Measurements from ENCODE around the gene STX10.
"Not testable (repeated sequence)": the region's sequence is repeated elsewhere in the genome, so short reads cannot be mapped to it uniquely, and the experiment has no call there.

STX10 gene

DNA sequence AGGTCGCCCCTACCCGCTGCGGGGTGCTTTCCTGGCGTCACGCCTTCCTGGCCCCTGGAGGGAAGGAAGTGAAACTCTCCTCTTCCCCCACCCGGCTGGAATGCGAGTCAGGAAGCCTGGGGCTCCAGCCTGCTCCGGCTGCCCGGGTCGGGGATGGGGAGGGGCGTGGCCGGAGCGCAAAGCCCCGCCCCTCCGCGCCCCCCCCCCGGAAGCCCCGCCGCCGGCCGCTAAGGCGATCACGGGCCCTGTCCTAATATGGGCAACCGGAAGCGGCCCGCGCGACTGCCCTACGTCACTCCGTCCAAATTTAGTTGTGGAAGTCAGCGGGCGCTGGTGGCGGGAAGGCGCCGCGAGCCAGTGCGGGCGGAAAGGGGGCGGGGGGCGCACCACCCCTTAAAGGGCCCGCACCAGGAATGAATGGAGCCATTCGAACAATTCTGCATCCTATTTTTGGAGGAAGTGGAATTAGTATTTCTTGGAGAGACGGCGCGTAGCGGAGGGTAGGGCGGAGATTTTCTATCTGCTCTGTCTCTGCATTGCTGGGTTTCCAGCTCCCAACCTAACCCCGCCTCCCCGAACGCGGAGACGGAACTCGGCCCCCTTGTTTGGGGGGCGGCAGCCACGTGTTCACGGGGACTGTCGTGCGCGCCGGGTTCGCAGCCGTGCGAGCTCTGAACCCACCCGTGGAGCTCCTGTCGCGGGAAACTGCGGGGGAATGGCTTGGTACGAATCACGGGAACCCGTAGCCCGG lies 1.6 kb upstream of the STX10 start:
- Histone ChIP-seq H3K9me3 (ENCODE audit: insufficient read depth, low read depth, low read length) (no peaks in the 10 kb centered on the region), H3K27me3 (ENCODE audit: insufficient read depth, low read length) (no peaks in the 10 kb centered on the region), H3K4me3 (ENCODE audit: low read length) (peak overlapping the region; percentile 98), H3K36me3 (ENCODE audit: insufficient read depth, low read depth, low read length) (peaks cover 7% of the 10 kb centered on the region; the same call in 1 of the 2 replicates), H3K9ac (ENCODE audit: low read depth, low read length) (peak overlapping the region; percentile 100), H3K27ac (ENCODE audit: low read length) (peak overlapping the region; percentile 87), H3K4me1 (ENCODE audit: insufficient read depth, low read length) (peaks cover 5% of the 10 kb centered on the region; the same call in 1 of the 2 replicates)

DNA sequence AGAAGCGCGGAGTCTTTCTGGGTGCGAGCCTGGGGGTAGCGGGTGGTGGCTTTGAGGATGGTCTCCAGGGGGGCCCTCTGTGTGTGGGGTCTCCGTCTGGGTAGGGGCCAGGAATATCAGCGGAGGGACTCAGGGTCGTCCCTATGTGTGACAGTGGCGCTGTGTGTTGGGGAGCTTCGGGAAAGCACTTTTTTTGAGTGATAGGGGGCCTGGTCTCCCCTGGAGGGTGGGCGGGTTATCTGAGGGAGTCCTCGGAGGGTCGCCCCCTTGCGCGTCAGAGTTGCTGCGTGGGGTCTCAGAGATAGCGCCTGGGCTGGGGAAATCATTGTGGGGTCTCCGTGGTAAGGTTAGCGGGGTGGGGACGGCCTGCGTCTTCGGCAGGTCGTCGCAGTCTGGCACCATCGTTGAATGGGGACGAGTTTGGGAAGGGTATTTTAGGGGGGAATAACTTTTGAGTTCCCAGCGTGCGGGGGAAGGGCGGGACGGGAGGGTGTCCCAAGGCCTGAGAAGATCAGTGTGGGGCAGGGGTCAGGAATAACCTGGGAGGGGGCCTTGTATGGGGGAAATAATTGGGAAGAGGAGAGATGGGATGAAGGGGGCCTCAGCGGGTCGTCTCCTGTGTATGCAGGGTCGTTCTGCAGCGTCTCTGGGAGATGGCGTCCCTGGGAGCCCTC lies 893 bp upstream of the STX10 start:
- peak overlapping the region; percentile 87 for H3K27ac ChIP-seq (ENCODE audit: low read length)
- peaks cover under 1% of the 10 kb centered on the region; the same call in 1 of the 2 replicates for H3K4me1 ChIP-seq (ENCODE audit: insufficient read depth, low read length)
- H3K9ac ChIP-seq (ENCODE audit: low read depth, low read length): peak overlapping the region; percentile 97
- no peaks in the 10 kb centered on the region for H3K9me3 ChIP-seq (ENCODE audit: insufficient read depth, low read depth, low read length)
- H3K36me3 ChIP-seq (ENCODE audit: insufficient read depth, low read depth, low read length): peaks cover 7% of the 10 kb centered on the region; the same call in 1 of the 2 replicates
- no peaks in the 10 kb centered on the region for H3K27me3 ChIP-seq (ENCODE audit: insufficient read depth, low read length)
- H3K4me3 ChIP-seq (ENCODE audit: low read length): peak overlapping the region; percentile 98

DNA sequence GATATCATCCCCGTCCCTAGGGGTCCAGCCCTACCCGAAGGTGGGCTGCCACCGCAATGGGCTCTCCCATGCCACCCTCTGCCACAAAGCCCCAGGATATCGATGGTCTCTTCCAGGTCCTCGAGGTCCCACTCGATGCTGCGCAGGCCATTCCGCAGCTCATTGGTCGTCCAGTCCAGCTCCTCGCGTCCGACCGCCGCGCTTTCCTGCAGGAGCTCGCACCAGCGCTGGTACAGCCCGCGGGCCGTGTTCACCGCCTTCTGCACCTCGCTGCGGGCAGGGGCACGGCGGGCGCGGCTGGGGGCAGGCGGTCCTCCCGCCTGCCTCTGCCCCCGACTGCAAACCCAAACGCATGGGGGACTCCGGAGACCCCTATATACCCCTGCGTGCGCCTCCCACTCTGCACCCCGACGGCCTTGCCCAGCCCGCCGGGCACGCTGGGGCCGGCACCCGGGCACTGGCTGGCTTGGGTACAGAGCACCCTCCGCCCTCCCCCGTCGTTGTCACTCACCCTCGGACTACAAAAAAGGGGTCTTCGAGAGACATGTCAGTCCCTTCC lies 468 bp downstream of the STX10 start:
- H3K4me1 ChIP-seq (ENCODE audit: insufficient read depth, low read length): no peaks in the 10 kb centered on the region
- H3K9me3 ChIP-seq (ENCODE audit: insufficient read depth, low read depth, low read length): no peaks in the 10 kb centered on the region
- no peak overlapping the region for H3K27ac ChIP-seq (ENCODE audit: low read length)
- H3K9ac ChIP-seq (ENCODE audit: low read depth, low read length): peak overlapping the region; percentile 97; the same call in 1 of the 2 replicates
- no peaks in the 10 kb centered on the region for H3K27me3 ChIP-seq (ENCODE audit: insufficient read depth, low read length)
- H3K4me3 ChIP-seq (ENCODE audit: low read length): peak overlapping the region; percentile 98
- peaks cover 8% of the 10 kb centered on the region for H3K36me3 ChIP-seq (ENCODE audit: insufficient read depth, low read depth, low read length)

DNA sequence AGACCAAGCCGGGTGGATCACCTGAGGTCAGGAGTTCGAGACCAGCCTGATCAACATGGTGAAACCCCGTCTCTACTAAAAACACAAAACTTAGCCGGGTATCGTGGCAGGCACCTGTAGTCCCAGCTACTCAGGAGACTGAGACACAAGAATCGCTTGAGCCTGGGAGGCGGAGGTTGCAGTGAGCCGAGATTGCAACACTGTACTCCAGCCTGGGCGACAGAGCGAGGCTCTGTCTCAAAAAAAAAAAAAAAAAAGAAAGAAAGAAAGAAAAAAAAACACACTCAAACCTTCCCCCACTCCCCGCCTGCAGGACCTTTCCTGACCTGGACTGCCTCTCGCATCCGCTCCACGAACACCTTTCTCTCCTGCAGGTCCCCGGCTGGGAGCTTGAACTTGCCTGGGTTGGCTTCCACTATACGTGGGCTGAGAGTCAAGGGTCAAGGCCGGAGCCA lies 975 bp downstream of the STX10 start:
- not testable (repeated sequence) for H3K27ac ChIP-seq (ENCODE audit: low read length); H3K4me1 ChIP-seq (ENCODE audit: insufficient read depth, low read length); H3K9me3 ChIP-seq (ENCODE audit: insufficient read depth, low read depth, low read length); H3K27me3 ChIP-seq (ENCODE audit: insufficient read depth, low read length)
- Histone ChIP-seq H3K36me3 (ENCODE audit: insufficient read depth, low read depth, low read length) (peaks cover 10% of the 10 kb centered on the region), H3K4me3 (ENCODE audit: low read length) (peak overlapping the region; percentile 98), H3K9ac (ENCODE audit: low read depth, low read length) (peak overlapping the region; percentile 97; the same call in 1 of the 2 replicates)

DNA sequence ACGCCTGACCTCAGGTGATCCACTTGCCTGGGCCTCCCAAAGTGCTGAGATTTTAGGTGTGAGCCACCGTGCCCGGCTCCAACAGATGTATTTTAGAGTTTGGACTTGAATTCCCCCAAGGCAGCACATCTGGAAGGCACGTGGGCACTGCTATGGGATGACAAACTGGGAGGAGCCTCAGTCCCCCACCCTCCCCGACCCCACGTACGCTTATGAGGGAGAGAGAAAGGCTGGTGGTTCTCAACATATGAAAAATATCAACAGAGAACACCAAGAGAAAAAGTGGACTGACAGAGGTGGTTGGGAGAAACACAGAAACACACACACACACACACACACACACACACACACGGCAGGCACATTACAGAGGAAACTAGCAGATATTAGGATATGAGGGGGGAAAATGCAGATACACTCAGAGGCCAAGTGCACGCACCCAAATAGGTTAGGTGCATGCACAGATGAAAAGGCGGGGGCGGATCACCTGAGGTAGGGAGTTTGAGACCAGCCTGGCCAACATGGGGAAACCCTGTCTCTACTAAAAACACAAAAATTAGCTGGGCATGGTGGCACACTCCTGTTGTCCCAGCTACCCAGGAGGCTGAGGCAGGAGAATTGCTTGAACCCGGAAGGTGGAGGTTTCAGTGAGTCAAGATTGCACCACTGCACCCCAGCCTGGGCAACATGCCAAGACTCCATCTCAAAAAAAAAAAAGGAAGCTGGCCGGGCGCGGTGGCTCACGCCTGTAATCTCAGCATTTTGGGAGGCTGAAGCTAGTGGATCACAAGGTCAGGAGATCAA lies 3.2 kb downstream of the STX10 start:
- no peaks in the 10 kb centered on the region for H3K9me3 ChIP-seq (ENCODE audit: insufficient read depth, low read depth, low read length)
- no peak overlapping the region for H3K9ac ChIP-seq (ENCODE audit: low read depth, low read length)
- H3K27me3 ChIP-seq (ENCODE audit: insufficient read depth, low read length): no peaks in the 10 kb centered on the region
- no peak overlapping the region for H3K4me3 ChIP-seq (ENCODE audit: low read length)
- H3K36me3 ChIP-seq (ENCODE audit: insufficient read depth, low read depth, low read length): peaks cover 9% of the 10 kb centered on the region
- no peaks in the 10 kb centered on the region for H3K4me1 ChIP-seq (ENCODE audit: insufficient read depth, low read length)
- H3K27ac ChIP-seq (ENCODE audit: low read length): no peak overlapping the region

DNA sequence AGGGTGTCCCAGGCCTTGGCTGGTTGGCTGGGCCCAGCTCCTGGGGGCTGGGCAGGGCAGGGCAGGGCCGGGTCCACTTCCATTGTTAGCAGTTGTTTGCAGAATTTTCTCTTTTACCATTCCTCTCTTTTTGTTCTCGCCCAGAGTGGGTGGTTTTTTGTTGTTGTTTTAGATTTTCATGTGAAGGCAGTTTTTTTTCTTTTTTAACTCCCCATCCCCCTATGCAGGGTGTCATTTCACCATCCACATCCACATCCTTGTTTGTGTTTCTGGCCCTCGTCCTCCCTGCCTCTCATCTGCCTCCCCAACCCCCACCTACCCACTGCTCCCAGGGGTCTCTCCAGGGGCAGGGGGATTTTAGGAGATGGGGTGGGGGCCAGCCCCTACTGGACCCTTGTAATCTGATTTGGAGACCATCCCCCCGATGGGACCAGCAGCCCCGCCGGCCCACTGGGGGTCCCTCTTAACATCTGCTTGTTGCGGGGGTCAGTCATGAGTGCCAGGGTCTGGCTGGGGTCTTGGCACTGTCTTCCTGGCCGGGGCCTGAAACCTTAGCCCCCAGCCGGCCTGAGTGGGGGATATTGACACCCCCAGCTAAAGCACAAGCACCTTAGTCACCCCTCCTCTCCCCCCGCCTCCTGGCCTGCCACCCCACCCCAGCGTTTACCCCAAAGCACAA lies 10.4 kb downstream of the STX10 start:
- Histone ChIP-seq H3K4me1 (ENCODE audit: insufficient read depth, low read length) (no peaks in the 10 kb centered on the region), H3K36me3 (ENCODE audit: insufficient read depth, low read depth, low read length) (peaks cover 51% of the 10 kb centered on the region), H3K27me3 (ENCODE audit: insufficient read depth, low read length) (no peaks in the 10 kb centered on the region), H3K27ac (ENCODE audit: low read length) (no peak overlapping the region), H3K9ac (ENCODE audit: low read depth, low read length) (no peak overlapping the region), H3K4me3 (ENCODE audit: low read length) (no peak overlapping the region), H3K9me3 (ENCODE audit: insufficient read depth, low read depth, low read length) (no peaks in the 10 kb centered on the region)

DNA sequence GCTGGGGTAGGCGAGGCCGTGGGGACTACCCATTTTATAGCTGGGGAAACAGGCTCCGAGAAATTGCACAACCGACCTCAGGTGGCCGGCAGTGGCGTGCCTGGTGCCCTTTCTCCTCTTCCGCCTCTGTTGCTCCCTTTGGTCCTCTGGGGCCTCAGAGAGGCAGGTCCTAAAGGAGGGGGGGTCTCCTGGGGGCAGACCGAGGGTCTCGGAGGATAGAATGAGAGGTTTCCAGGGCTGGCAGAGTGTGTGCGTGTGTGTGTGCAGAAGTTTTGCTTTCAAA lies 11.3 kb downstream of the STX10 start:
- H3K9me3 ChIP-seq (ENCODE audit: insufficient read depth, low read depth, low read length): no peaks in the 10 kb centered on the region
- H3K27ac ChIP-seq (ENCODE audit: low read length): no peak overlapping the region
- no peak overlapping the region for H3K9ac ChIP-seq (ENCODE audit: low read depth, low read length)
- H3K4me3 ChIP-seq (ENCODE audit: low read length): no peak overlapping the region
- no peaks in the 10 kb centered on the region for H3K4me1 ChIP-seq (ENCODE audit: insufficient read depth, low read length)
- no peaks in the 10 kb centered on the region for H3K27me3 ChIP-seq (ENCODE audit: insufficient read depth, low read length)
- peaks cover 49% of the 10 kb centered on the region for H3K36me3 ChIP-seq (ENCODE audit: insufficient read depth, low read depth, low read length)

DNA sequence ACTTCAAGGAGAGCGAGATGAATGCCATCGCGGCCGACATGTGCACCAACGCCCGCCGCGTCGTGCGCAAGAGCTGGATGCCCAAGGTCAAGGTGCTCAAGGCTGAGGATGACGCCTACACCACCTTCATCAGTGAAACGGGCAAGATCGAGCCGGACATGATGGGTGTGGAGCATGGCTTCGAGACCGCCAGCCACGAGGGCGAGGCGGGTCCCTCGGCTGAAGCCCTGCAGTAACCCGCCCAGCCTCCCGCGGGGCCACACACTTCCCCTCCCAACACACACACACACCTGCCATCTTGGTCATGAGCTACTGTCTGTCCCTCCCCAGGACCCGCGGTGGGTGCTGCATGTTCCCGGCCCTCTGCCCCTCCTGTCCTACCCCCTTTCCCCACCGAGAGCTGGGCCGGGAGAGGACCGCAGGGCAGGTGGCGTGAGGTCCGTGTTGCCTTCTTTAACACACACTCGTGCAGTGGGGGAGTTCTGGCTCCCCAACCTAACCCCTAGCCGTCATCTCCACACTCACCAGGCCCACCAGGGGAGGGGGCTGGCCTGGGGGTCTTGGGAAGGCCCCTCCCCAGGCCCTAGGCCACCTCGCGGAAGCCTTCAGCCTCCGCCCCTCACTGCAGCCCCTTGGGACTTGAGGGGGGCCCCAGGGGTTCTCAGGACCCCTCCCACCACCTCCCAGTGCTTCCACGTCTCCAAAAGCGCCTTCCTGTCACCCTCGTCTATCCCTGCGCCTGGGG lies 11.8 kb downstream of the STX10 start:
- Histone ChIP-seq H3K27ac (ENCODE audit: low read length) (no peak overlapping the region), H3K4me1 (ENCODE audit: insufficient read depth, low read length) (no peaks in the 10 kb centered on the region), H3K36me3 (ENCODE audit: insufficient read depth, low read depth, low read length) (peaks cover 54% of the 10 kb centered on the region), H3K9me3 (ENCODE audit: insufficient read depth, low read depth, low read length) (no peaks in the 10 kb centered on the region), H3K4me3 (ENCODE audit: low read length) (no peak overlapping the region), H3K9ac (ENCODE audit: low read depth, low read length) (no peak overlapping the region), H3K27me3 (ENCODE audit: insufficient read depth, low read length) (no peaks in the 10 kb centered on the region)

DNA sequence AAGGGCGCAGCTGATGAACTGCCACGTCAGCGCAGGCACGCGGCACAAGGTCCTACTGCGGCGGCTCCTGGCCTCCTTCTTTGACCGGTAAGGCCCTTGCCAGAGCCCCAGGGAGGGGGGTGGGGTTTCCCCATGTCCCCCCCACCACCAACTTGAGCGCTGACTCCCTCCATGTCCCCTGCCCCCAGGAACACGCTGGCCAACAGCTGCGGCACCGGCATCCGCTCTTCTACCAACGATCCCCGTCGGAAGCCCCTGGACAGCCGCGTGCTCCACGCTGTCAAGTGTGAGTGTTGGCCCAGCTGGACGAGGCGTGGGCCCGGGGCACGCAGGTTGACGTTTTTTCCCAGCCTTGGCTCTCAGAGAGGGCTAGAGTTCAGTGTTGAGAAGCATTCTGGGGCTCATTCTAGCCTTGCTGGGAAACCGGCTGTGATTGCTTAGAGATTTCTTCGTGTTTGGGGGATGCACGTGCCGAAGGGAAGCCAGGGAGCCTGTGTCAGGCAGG lies 12.8 kb downstream of the STX10 start:
- no peak overlapping the region for H3K4me3 ChIP-seq (ENCODE audit: low read length)
- H3K36me3 ChIP-seq (ENCODE audit: insufficient read depth, low read depth, low read length): peaks cover 55% of the 10 kb centered on the region
- no peak overlapping the region for H3K9ac ChIP-seq (ENCODE audit: low read depth, low read length)
- H3K9me3 ChIP-seq (ENCODE audit: insufficient read depth, low read depth, low read length): no peaks in the 10 kb centered on the region
- H3K27me3 ChIP-seq (ENCODE audit: insufficient read depth, low read length): no peaks in the 10 kb centered on the region
- H3K27ac ChIP-seq (ENCODE audit: low read length): no peak overlapping the region
- no peaks in the 10 kb centered on the region for H3K4me1 ChIP-seq (ENCODE audit: insufficient read depth, low read length)

DNA sequence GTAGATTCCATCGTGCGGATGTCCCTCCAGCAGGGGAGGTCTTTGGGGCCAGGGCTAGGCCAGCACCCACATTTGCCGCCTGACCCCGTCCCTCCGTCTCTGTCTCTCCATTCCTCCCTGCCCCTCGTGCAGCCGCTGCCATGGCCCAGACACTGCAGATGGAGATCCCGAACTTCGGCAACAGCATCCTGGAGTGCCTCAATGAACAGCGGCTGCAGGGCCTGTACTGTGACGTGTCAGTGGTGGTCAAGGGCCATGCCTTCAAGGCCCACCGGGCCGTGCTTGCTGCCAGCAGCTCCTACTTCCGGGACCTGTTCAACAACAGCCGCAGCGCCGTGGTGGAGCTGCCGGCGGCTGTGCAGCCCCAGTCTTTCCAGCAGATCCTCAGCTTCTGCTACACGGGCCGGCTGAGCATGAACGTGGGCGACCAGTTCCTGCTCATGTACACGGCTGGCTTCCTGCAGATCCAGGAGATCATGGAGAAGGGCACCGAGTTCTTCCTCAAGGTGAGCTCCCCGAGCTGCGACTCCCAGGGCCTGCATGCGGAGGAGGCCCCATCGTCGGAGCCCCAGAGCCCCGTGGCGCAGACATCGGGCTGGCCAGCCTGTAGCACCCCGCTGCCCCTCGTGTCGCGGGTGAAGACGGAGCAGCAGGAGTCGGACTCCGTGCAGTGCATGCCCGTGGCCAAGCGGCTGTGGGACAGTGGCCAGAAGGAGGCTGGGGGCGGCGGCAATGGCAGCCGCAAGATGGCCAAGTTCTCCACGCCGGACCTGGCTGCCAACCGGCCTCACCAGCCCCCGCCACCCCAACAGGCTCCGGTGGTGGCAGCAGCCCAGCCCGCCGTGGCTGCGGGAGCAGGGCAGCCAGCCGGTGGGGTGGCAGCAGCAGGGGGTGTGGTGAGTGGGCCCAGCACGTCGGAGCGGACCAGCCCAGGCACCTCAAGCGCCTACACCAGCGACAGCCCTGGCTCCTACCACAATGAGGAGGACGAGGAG lies 14.8 kb downstream of the STX10 start:
- Histone ChIP-seq H3K27me3 (ENCODE audit: insufficient read depth, low read length) (no peaks in the 10 kb centered on the region), H3K9me3 (ENCODE audit: insufficient read depth, low read depth, low read length) (no peaks in the 10 kb centered on the region), H3K4me1 (ENCODE audit: insufficient read depth, low read length) (no peaks in the 10 kb centered on the region), H3K4me3 (ENCODE audit: low read length) (no peak overlapping the region), H3K36me3 (ENCODE audit: insufficient read depth, low read depth, low read length) (peaks cover 55% of the 10 kb centered on the region), H3K9ac (ENCODE audit: low read depth, low read length) (no peak overlapping the region), H3K27ac (ENCODE audit: low read length) (no peak overlapping the region)
